K562 (cell line): ENCODE measurements around the gene JAKMIP1. TPM values are rescaled to one million over a fixed set of nuclear protein-coding genes. Genes with fewer than 3 reads are reported as not detected.

Experiments used
- ATAC-seq: fragments of 200-7000 bp; cut with Tn5 transposase; 3 replicates; pipeline ENCODE4 v1.9.1; 2020; ENCODE audit warnings: moderate library complexity
- BruUV-seq: library from RNA; stranded (reverse); fragments of 400-500 nt; replicated peaks from 2 replicates; lab custom pipeline; 2021; lab: Mats Ljungman, UMichigan
- CTCF ChIA-PET: fragments of 300-600 bp; formaldehyde crosslinking; extraction: SDS; loops from one replicate; lab custom pipeline; 2021; ENCODE audit warnings: low intra/inter-chr PET ratio; lab: Yijun Ruan, JAX
- POLR2A ChIA-PET: fragments of 300-600, 350-650 bp; sonication (Branson Sonifier 250); formaldehyde crosslinking; extraction: SDS; loops from one replicate; lab custom pipeline; 2021; ENCODE audit warnings: antibody characterized with exemption, inconsistent platforms; lab: Yijun Ruan, JAX
- DNase-seq, 4 experiments: peaks; one replicate each; pipeline versions ENCODE4 v3.0.0 to v3.0.0-alpha.2; 2011 to 2018; ENCODE audit warnings: low spot score in 3 of 4, mixed read lengths in 3 of 4; ENCODE audit errors: extremely low read depth in 1 of 4
- FAIRE-seq: peaks from 2 replicates; lab custom pipeline; 2011; peaks lifted over from hg19 to GRCh38; lab: Jason Lieb, UNC
- H2AFZ ChIP-seq: 2 replicates; pipeline ENCODE4 v1.6.0; 2011; ENCODE audit warnings: low read depth, low read length, control low read depth, inconsistent platforms
- H3K27ac ChIP-seq: fragments of 200-600 bp; 3 replicates; pipeline ENCODE4 v1.8.0; 2011; ENCODE audit warnings: low read depth, mild to moderate bottlenecking, control low read depth, inconsistent platforms, low read length, moderate library complexity, mixed read lengths; ENCODE audit errors: extremely low read depth
- H3K27me3 ChIP-seq, 2 experiments: fragments of 300-600 bp in 1 of 2; 2 replicates in 1 of 2; 3 replicates in 1 of 2; pipeline versions ENCODE4 v1.6.0 to v1.8.0; 2011; ENCODE audit warnings: inconsistent platforms in 2 of 2, low read length in 2 of 2, mild to moderate bottlenecking in 1 of 2, mixed read lengths in 1 of 2, moderate library complexity in 1 of 2; ENCODE audit not compliant: control insufficient read depth in 2 of 2, insufficient read depth in 2 of 2
- H3K36me3 ChIP-seq: fragments of 300-600 bp; 3 replicates; pipeline ENCODE4 v1.8.0; 2011; ENCODE audit warnings: mild to moderate bottlenecking, low read length, inconsistent platforms; ENCODE audit not compliant: control insufficient read depth, insufficient read depth
- H3K4me1 ChIP-seq, 2 experiments: fragments of 200-600 bp in 1 of 2; replicated peaks in 1 of 2; 2 replicates in 1 of 2; 3 replicates in 1 of 2; pipeline versions ENCODE4 v1.5.1 to v1.8.0; 2011; ENCODE audit warnings: inconsistent platforms in 2 of 2, low read length in 2 of 2, mild to moderate bottlenecking in 1 of 2, mixed read lengths in 1 of 2, moderate library complexity in 1 of 2; ENCODE audit not compliant: control insufficient read depth in 2 of 2, insufficient read depth in 2 of 2
- H3K4me2 ChIP-seq: 2 replicates; pipeline ENCODE4 v1.6.1; 2011; ENCODE audit warnings: low read length, control low read depth, inconsistent platforms, mixed read lengths; ENCODE audit not compliant: insufficient read depth
- H3K4me3 ChIP-seq: fragments of 200-600 bp; sonication (generic), shearing (Covaris generic); 2 replicates; pipeline ENCODE4 v1.5.1; 2016; ENCODE audit warnings: control low read depth, inconsistent platforms
- H3K79me2 ChIP-seq: fragments of 200-600 bp; 3 replicates; pipeline ENCODE4 v1.8.0; 2011; ENCODE audit warnings: low read length, inconsistent platforms; ENCODE audit not compliant: control insufficient read depth, insufficient read depth
- H3K9ac ChIP-seq, 2 experiments: 2 replicates each; pipeline versions ENCODE4 v1.6.0 to v1.6.1; 2011; ENCODE audit warnings: low read depth in 2 of 2, low read length in 2 of 2, control low read depth in 1 of 2, inconsistent platforms in 1 of 2, mild to moderate bottlenecking in 1 of 2, mixed read lengths in 1 of 2; ENCODE audit not compliant: insufficient read depth in 1 of 2
- H3K9me1 ChIP-seq: one replicate; pipeline ENCODE4 v1.6.0; 2011; ENCODE audit warnings: inconsistent platforms, mild to moderate bottlenecking, low read length, moderate library complexity; ENCODE audit not compliant: control insufficient read depth, insufficient read depth
- H3K9me3 ChIP-seq: replicated peaks from 2 replicates; pipeline ENCODE4 v1.5.1; 2011; ENCODE audit warnings: low read depth, low read length, inconsistent platforms; ENCODE audit not compliant: control insufficient read depth, insufficient read depth
- H4K20me1 ChIP-seq: replicated peaks from 2 replicates; pipeline ENCODE4 v1.6.1; 2011; ENCODE audit warnings: low read length, inconsistent platforms, mixed read lengths; ENCODE audit not compliant: control insufficient read depth, insufficient read depth
- ZNF133 ChIP-seq: fragments of 250-450 bp; sonication (Bioruptor Pico); IDR thresholded peaks from 2 replicates; pipeline ENCODE4 v1.4.0; 2020; ENCODE audit warnings: mild to moderate bottlenecking
- ZNF280A ChIP-seq: fragments of 450-650 bp; IDR thresholded peaks from 2 replicates; pipeline ENCODE4 v1.6.1; 2018; ENCODE audit warnings: mild to moderate bottlenecking, low read depth; ENCODE audit not compliant: partially characterized antibody
- WGBS: fragments of 100-300 bp; shearing (Covaris generic); methylation state at CpG from one replicate; pipeline ENCODE4 v1.1.6; 2016; ENCODE audit warnings: low coverage, mixed read lengths; ENCODE audit not compliant: insufficient coverage; ENCODE audit errors: missing lambda C conversion rate; 5-methylcytosine and 5-hydroxymethylcytosine counted together
- in situ Hi-C: fragments of 300-500 bp; cut with MboI; formaldehyde crosslinking; loops from 4 replicates; pipeline ENCODE4 v1.15.0; 2018; ENCODE audit warnings: inconsistent platforms, mixed read lengths
- intact Hi-C: fragments of 100-400 bp; cut with micrococcal nuclease; formaldehyde crosslinking; loops from 2 replicates; pipeline ENCODE4 v1.14.2; 2022
- polyA plus RNA-seq, 8 experiments: library from polyadenylated mRNA; depleted of rRNA in 4 of 8; stranded (reverse) in 5 of 8; unstranded in 3 of 8; fragments of >200 nt; fragmentation: Nextera tagmentation in 2 of 8; fragmentation: Illumina TruSeq in 1 of 8; extraction: Ambion mirVana in 2 of 8; extraction: Trizol in 1 of 8; gene quantifications; 2 replicates each; pipeline versions ENCODE4 v1.2.1 to v1.2.3, GENCODE V29; 2011 to 2014; ENCODE audit warnings: inconsistent platforms in 1 of 8, missing spikeins in 1 of 8
- total RNA-seq, 7 experiments: library from RNA; depleted of rRNA in 6 of 7; stranded (reverse); fragments of >200 nt in 6 of 7; fragmentation: Illumina TruSeq in 2 of 7; extraction: Trizol in 2 of 7; gene quantifications; 2 replicates each; pipeline versions ENCODE4 v1.2.1 to v1.2.3, GENCODE V29; 2011 to 2021; ENCODE audit warnings: low replicate concordance in 1 of 7

The JAKMIP1 gene
- total and polyA plus RNA-seq, 9 of the 15 experiments (the other 6 are each of a cell fraction or from before 2014, with no cell fraction given): not detected

- BruUV-seq: no TSS peak
These were observed 76.4 kb downstream of the JAKMIP1 start for GRCh38 chr4:6123976-6124375.

More at GRCh38 chr4:6123976-6124375, 76.4 kb downstream of the JAKMIP1 start:
- in situ Hi-C loops (no loop called here), intact Hi-C loops (no loop called here)
- no peak for FAIRE-seq
- H2AFZ ChIP-seq: no peak overlapping the region
- H3K9me3 ChIP-seq: no peaks in the 10 kb centered on the region
- H3K4me3 ChIP-seq: no peak overlapping the region
- 3% methylated on average over 13 of the region's 13 CpGs for WGBS
- no peaks in the 10 kb centered on the region for H3K4me1 ChIP-seq
- H3K9me1 ChIP-seq: no peaks in the 10 kb centered on the region
- ChIA-PET CTCF (no interaction called here), POLR2A (interaction anchor here (0.7 kb wide), 1 partner anchor 10 kb away, joined by 3 read pairs; no protein-coding TSS in a partner anchor)
- no peak for DNase-seq
- no peaks in the 10 kb centered on the region for H3K36me3 ChIP-seq
- no peaks in the 10 kb centered on the region for H3K79me2 ChIP-seq
- ATAC-seq: no peak
- TF ChIP-seq ZNF280A (no peak), ZNF133 (CRISPR knock-in tag) (no peak)
- H3K27me3 ChIP-seq: peaks cover 2 to 31% of the 10 kb centered on the region in 2 experiments; a peak in 3 of 5 replicates
- no peak overlapping the region for H3K4me2 ChIP-seq
- no peak overlapping the region for H3K9ac ChIP-seq
- H4K20me1 ChIP-seq: no peaks in the 10 kb centered on the region
- no peak overlapping the region for H3K27ac ChIP-seq
